IMR-90 (cell line): ENCODE results near the gene NFATC1. TPM values are rescaled to one million over a fixed set of nuclear protein-coding genes. Genes with fewer than 3 reads are reported as not detected.

Experiments used
- ATAC-seq: fragments of 200-7000 bp; cut with Tn5 transposase; 2 replicates; pipeline ENCODE4 v1.9.1; 2020; ENCODE audit warnings: low read depth, mild to moderate bottlenecking, moderate library complexity
- BruUV-seq: library from RNA; stranded (reverse); fragments of 400-500 nt; replicated peaks from 2 replicates; lab custom pipeline; 2021; lab: Mats Ljungman, UMichigan
- CTCF ChIA-PET: fragments of 300-600 bp; formaldehyde crosslinking; extraction: SDS; loops from one replicate; lab custom pipeline; 2021; ENCODE audit warnings: antibody characterized with exemption; lab: Yijun Ruan, JAX
- POLR2A ChIA-PET: fragments of 300-600 bp; sonication (Branson Sonifier 250); formaldehyde crosslinking; loops from one replicate; lab custom pipeline; 2022; ENCODE audit warnings: antibody characterized with exemption; ENCODE audit not compliant: unreplicated experiment; lab: Charles Lee
- DNase-seq: peaks from one replicate; pipeline ENCODE4 v3.0.0; 2013
- H2AFZ ChIP-seq: replicated peaks from 2 replicates; pipeline ENCODE3; 2013; ENCODE audit warnings: low read length, mild to moderate bottlenecking; ENCODE audit not compliant: poor library complexity
- H2AK5ac ChIP-seq: 2 replicates; pipeline ENCODE4 v1.6.1; 2013; ENCODE audit warnings: low read depth, low read length, inconsistent platforms
- H2AK9ac ChIP-seq: replicated peaks from 2 replicates; pipeline ENCODE3; 2013; ENCODE audit warnings: mild to moderate bottlenecking, low read depth, low read length, moderate library complexity; ENCODE audit not compliant: poor library complexity
- H2BK120ac ChIP-seq: 2 replicates; pipeline ENCODE4 v1.6.1; 2013; ENCODE audit warnings: low read depth, low read length, inconsistent platforms
- H2BK15ac ChIP-seq: 3 replicates; pipeline ENCODE4 v1.6.1; 2013; ENCODE audit warnings: low read depth, low read length, inconsistent platforms
- H2BK20ac ChIP-seq: 2 replicates; pipeline ENCODE4 v1.6.1; 2013; ENCODE audit warnings: low read depth, mild to moderate bottlenecking, inconsistent platforms, low read length, moderate library complexity
- H2BK5ac ChIP-seq: 2 replicates; pipeline ENCODE4 v1.6.1; 2013; ENCODE audit warnings: mild to moderate bottlenecking, low read depth, low read length, inconsistent platforms; ENCODE audit not compliant: poor library complexity, severe bottlenecking
- H3K14ac ChIP-seq: replicated peaks from 2 replicates; pipeline ENCODE4 v1.6.1; 2013; ENCODE audit warnings: low read depth, low read length, inconsistent platforms
- H3K18ac ChIP-seq: 2 replicates; pipeline ENCODE4 v1.6.1; 2013; ENCODE audit warnings: low read depth, low read length, control low read depth
- H3K23ac ChIP-seq: 2 replicates; pipeline ENCODE4 v1.6.1; 2013; ENCODE audit warnings: low read depth, low read length, inconsistent platforms
- H3K27ac ChIP-seq: 2 replicates; pipeline ENCODE4 v1.5.1; 2013; ENCODE audit warnings: mild to moderate bottlenecking, control low read depth, low read length; ENCODE audit not compliant: insufficient read depth
- H3K27me3 ChIP-seq: 2 replicates; pipeline ENCODE4 v1.6.1; 2013; ENCODE audit warnings: low read length; ENCODE audit not compliant: control insufficient read depth, insufficient read depth
- H3K36me3 ChIP-seq: 2 replicates; pipeline ENCODE4 v1.6.1; 2013; ENCODE audit warnings: low read length, mixed read lengths; ENCODE audit not compliant: control insufficient read depth, insufficient read depth
- H3K4ac ChIP-seq: 2 replicates; pipeline ENCODE4 v1.6.1; 2013; ENCODE audit warnings: low read depth, low read length, inconsistent platforms
- H3K4me1 ChIP-seq: 2 replicates; pipeline ENCODE4 v1.6.1; 2013; ENCODE audit warnings: low read length, mixed read lengths; ENCODE audit not compliant: control insufficient read depth, insufficient read depth
- H3K4me2 ChIP-seq: 2 replicates; pipeline ENCODE4 v1.6.1; 2013; ENCODE audit warnings: low read depth, mild to moderate bottlenecking, control low read depth, low read length, moderate library complexity
- H3K4me3 ChIP-seq: 2 replicates; pipeline ENCODE4 v1.5.1; 2013; ENCODE audit warnings: low read depth, mild to moderate bottlenecking, control low read depth, low read length, moderate library complexity; ENCODE audit not compliant: insufficient read depth
- H3K56ac ChIP-seq: 2 replicates; pipeline ENCODE4 v1.6.1; 2013; ENCODE audit warnings: low read length, inconsistent platforms; ENCODE audit not compliant: insufficient read depth; ENCODE audit errors: extremely low read depth
- H3K79me1 ChIP-seq, 2 experiments: 2 replicates each; pipeline ENCODE4 v1.6.1; 2013; ENCODE audit warnings: low read length in 2 of 2, inconsistent platforms in 1 of 2, low read depth in 1 of 2
- H3K9ac ChIP-seq: 2 replicates; pipeline ENCODE4 v1.6.1; 2013; ENCODE audit warnings: low read depth, low read length, control low read depth
- H3K9me1 ChIP-seq: 2 replicates; pipeline ENCODE4 v1.6.1; 2013; ENCODE audit warnings: low read length, inconsistent platforms; ENCODE audit not compliant: insufficient read depth
- H3K9me3 ChIP-seq: 2 replicates; pipeline ENCODE4 v1.6.1; 2013; ENCODE audit warnings: low read length; ENCODE audit not compliant: control insufficient read depth, insufficient read depth
- H4K20me1 ChIP-seq: 2 replicates; pipeline ENCODE4 v1.6.1; 2013; ENCODE audit warnings: low read length, inconsistent platforms; ENCODE audit not compliant: insufficient read depth
- H4K5ac ChIP-seq: 2 replicates; pipeline ENCODE4 v1.6.1; 2013; ENCODE audit warnings: mild to moderate bottlenecking, low read depth, low read length, control low read depth
- H4K8ac ChIP-seq, 2 experiments: 2 replicates each; pipeline ENCODE4 v1.6.1; 2013; ENCODE audit warnings: low read depth in 2 of 2, low read length in 2 of 2, control low read depth in 1 of 2, inconsistent platforms in 1 of 2
- H4K91ac ChIP-seq: 2 replicates; pipeline ENCODE4 v1.6.1; 2013; ENCODE audit warnings: low read depth, low read length, inconsistent platforms; ENCODE audit not compliant: insufficient read depth
- BHLHE40 ChIP-seq: fragments of 150-350 bp; IDR thresholded peaks from 2 replicates; pipeline ENCODE4 v1.6.1; 2016; ENCODE audit warnings: mild to moderate bottlenecking, low read depth, low read length
- MXI1 ChIP-seq: IDR thresholded peaks from 2 replicates; pipeline ENCODE4 v1.6.1; 2012; ENCODE audit warnings: low read depth, mild to moderate bottlenecking, low read length, moderate library complexity, borderline replicate concordance
- RCOR1 ChIP-seq: IDR thresholded peaks from 2 replicates; pipeline ENCODE4 v1.6.1; 2012; ENCODE audit warnings: mild to moderate bottlenecking, low read length, improper control_type of control experiment; ENCODE audit not compliant: insufficient replicate concordance
- USF2 ChIP-seq: fragments of 150-350 bp; IDR thresholded peaks from 2 replicates; pipeline ENCODE4 v1.6.1; 2017; ENCODE audit warnings: mild to moderate bottlenecking, antibody characterized with exemption, low read length, low read depth
- WGBS, 2 experiments: methylation state at CpG; one replicate each; pipeline versions ENCODE4 v1.1.5 to v1.1.7; 2013; ENCODE audit warnings: missing lambda C conversion rate in 2 of 2; ENCODE audit not compliant: insufficient read length in 1 of 2; ENCODE audit errors: extremely low coverage in 2 of 2; 5-methylcytosine and 5-hydroxymethylcytosine counted together
- dilution Hi-C: fragments of 300-500 bp; cut with HindIII; formaldehyde crosslinking; loops from one replicate; pipeline ENCODE4 v1.14.3; 2018; ENCODE audit warnings: low sequenced_read_pairs; ENCODE audit not compliant: unreplicated experiment
- in situ Hi-C: fragments of 300-500 bp; cut with MboI; formaldehyde crosslinking; loops from 3 replicates; pipeline ENCODE4 v1.14.3; 2019; ENCODE audit warnings: low sequenced_read_pairs, inconsistent platforms, mixed read lengths
- intact Hi-C: fragments of 100-400 bp; cut with micrococcal nuclease; formaldehyde crosslinking; loops from 2 replicates; pipeline ENCODE4 v1.10.0; 2022
- polyA plus RNA-seq, 3 experiments: library from polyadenylated mRNA; depleted of rRNA; stranded (reverse); fragments of >200 nt; gene quantifications; 2 replicates each; pipeline ENCODE4 v1.2.3, GENCODE V29; 2012; ENCODE audit warnings: low replicate concordance in 1 of 3
- total RNA-seq: library from RNA; depleted of rRNA; stranded (reverse); fragments of >200 nt; gene quantifications from 2 replicates; pipeline ENCODE4 v1.2.3, GENCODE V29; 2012

NFATC1 gene
- total and polyA plus RNA-seq, 2 of the 4 experiments (the other 2 are of a cell fraction), result 0.36 to 1.8 TPM

GRCh38 chr18:79538635-79539034 lies 142.9 kb downstream of the NFATC1 start:
- Histone ChIP-seq H3K4me3 (no peak overlapping the region), H3K27ac (no peak overlapping the region), H3K18ac (no peak overlapping the region), H3K9ac (no peak overlapping the region), H3K4me2 (no peak overlapping the region), H3K9me3 (peaks cover 5% of the 10 kb centered on the region), H3K9me1 (no peaks in the 10 kb centered on the region), H3K23ac (no peak overlapping the region), H2AK5ac (no peak overlapping the region), H3K4ac (no peak overlapping the region), H2BK15ac (no peak overlapping the region), H4K8ac (no peak overlapping the region), H4K91ac (no peak overlapping the region), H3K56ac (no peak overlapping the region), H4K20me1 (no peaks in the 10 kb centered on the region), H4K5ac (no peak overlapping the region), H3K36me3 (no peaks in the 10 kb centered on the region), H3K79me1 (no peaks in the 10 kb centered on the region), H2AK9ac (no peak overlapping the region), H2BK120ac (no peak overlapping the region), H3K4me1 (no peaks in the 10 kb centered on the region), H3K27me3 (peaks cover 41% of the 10 kb centered on the region), H2BK5ac (no peak overlapping the region), H2AFZ (no peak overlapping the region), H2BK20ac (no peak overlapping the region), H3K14ac (no peak overlapping the region)
- ChIA-PET POLR2A (no interaction called here), CTCF (no interaction called here)
- dilution Hi-C loops, result no loop called here
- intact Hi-C loops, result no loop called here
- in situ Hi-C loops, result no loop called here
- DNase-seq (no peak), ATAC-seq (no peak)
- BruUV-seq, result no TSS peak
- TF ChIP-seq RCOR1, result no peak
- TF ChIP-seq BHLHE40, result no peak
- TF ChIP-seq USF2, result no peak
- TF ChIP-seq MXI1, result no peak
- 73% methylated on average over 4 of the region's 12 CpGs; no CpG with 5 or more reads in 1 of the 2 experiments for WGBS, 2 experiments
